Kasumi-1 (cell line): ENCODE data around the gene TSPAN17.
A peak's percentile ranks its signal among the peaks of the same experiment; 100 is the strongest.
"Not testable (repeated sequence)": the region's sequence is repeated elsewhere in the genome, so short reads cannot be mapped to it uniquely, and the experiment has no call there.

ENCODE experiments used
- DNase-seq, 2 experiments: peaks; one replicate each; lab custom pipeline; 2025; lab: John Stamatoyannopoulos, UW

The TSPAN17 gene, protein sequence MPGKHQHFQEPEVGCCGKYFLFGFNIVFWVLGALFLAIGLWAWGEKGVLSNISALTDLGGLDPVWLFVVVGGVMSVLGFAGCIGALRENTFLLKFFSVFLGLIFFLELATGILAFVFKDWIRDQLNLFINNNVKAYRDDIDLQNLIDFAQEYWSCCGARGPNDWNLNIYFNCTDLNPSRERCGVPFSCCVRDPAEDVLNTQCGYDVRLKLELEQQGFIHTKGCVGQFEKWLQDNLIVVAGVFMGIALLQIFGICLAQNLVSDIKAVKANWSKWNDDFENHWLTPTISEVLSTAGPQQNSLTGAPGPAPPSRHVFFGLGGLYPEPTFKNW

GRCh38 chr5:176647030-176647842 lies at the start of gene TSPAN17:
TSPAN17 (plus strand) TSS chr5:176647484; CDS start chr5:176647616, 132 bp downstream.
- peak; percentile 95 to 96 for DNase-seq

GRCh38 chr5:176599749-176600430 lies 47.4 kb upstream of the TSPAN17 start:
- not testable (repeated sequence) for DNase-seq

DNA sequence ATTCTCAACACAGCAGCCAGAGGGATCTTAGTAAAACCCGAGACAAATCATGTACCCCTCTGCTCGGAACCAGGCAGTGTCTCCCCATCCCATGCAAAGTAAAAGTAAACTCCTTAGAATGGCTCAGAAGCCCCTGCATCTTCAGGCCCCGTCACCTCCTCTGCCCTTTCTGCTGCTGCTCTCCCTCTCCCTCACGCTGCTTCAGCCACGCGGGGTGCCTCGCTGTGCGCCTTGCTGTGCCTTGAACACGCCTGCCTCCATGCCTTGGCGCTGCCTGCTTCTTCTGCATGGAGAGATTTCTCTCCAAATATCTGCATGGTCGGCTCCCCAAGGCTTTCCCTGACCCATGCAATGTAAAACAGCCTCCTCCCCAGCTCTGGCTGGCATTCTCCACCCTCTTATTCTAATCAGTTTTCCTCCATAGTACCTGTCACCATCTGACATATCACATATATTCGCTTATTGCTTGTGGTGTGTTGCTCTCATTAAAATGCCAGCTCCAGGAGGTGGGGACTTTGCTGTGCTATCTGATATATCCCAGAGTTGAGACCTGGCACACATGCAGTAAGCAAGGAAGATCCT lies 45.3 kb upstream of the TSPAN17 start:
- DNase-seq: no peak

DNA sequence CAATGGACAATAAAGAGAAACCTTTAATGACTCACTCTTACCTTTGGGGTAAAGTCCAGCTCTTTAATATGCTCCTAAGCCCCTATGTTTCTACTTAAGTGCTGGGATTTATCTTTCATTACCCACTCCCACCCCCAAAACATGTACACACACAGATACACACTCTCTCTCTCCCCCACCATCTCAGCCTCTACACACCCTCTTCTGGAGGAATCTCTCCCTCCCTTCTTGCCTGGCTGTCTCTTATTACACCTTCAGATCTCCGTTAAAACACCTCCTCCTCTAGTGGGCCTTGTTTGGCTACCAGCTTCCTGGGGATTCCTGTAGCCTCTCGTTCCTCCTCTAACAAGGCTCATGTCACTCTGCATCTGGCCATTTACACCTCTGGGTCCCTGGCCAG lies 44.2 kb upstream of the TSPAN17 start:
- DNase-seq: no peak

GRCh38 chr5:176606032-176606431 lies 41.3 kb upstream of the TSPAN17 start:
- DNase-seq: no peak

GRCh38 chr5:176606875-176607274 lies 40.4 kb upstream of the TSPAN17 start:
- no peak for DNase-seq

DNA sequence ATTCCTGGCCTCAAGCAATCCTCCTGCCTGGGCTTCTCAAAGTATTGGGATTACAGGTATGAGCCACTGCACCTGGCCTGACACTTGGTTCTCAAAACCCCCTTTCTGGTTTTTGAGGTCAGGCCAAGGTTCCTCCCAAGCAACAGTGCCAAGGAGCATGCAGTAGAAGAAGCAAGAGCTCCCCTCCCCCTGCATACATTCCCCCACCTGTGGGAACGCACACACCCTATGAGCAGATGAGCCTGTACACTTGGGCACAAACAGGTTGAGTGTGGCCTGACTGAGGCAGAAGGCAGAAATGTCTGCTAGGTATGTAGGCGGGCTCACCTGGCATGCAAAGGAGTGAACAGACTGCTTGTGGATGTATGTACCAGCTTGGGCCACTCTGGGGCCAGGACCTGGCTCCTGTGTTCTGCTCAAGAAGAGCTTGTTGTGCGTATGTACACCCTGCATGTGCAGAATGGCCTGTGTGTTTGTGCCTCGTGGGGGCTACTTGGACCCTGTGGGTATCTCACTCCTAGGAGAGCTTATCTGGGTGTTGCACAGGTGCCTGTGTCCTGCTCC lies 39.1 kb upstream of the TSPAN17 start:
- no peak for DNase-seq

DNA sequence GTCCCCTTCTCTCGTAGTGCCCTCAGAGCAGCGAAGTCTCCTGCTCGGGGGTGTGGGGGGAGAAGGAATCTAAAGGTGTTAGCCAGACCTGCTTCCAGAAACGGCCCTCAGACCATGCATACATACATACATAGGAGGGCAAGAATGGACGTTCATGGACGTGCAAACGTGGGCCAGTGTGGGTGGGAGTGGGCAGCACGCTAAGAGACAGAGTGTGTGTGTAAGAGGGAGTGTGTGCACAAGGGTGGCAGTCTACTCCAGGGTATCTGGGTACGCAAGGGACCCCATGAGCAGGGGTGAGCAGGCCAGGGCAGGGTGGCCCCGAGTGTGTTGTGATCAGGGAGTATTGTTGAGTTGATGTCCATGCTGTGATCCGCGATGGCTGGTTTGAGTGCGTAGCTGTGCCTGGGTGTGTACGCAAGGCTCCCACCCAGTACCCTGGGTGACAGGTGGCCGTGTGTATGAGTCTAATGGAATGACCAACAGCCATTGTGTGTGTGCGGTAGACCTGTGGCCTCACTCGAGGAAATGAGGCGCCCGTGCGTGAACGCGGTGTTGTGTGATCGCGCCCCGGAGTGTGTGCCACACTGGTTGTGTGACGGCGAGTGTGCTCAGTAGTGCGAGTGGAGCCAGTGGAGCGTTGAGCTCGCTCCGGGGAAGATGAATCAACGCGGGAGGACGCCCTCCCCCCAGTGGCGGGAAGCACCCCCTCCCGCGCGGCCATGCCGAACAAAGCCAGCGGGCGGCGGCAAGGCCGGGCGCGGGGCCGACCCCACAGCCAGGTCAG lies 38.2 kb upstream of the TSPAN17 start:
- DNase-seq: no peak

DNA sequence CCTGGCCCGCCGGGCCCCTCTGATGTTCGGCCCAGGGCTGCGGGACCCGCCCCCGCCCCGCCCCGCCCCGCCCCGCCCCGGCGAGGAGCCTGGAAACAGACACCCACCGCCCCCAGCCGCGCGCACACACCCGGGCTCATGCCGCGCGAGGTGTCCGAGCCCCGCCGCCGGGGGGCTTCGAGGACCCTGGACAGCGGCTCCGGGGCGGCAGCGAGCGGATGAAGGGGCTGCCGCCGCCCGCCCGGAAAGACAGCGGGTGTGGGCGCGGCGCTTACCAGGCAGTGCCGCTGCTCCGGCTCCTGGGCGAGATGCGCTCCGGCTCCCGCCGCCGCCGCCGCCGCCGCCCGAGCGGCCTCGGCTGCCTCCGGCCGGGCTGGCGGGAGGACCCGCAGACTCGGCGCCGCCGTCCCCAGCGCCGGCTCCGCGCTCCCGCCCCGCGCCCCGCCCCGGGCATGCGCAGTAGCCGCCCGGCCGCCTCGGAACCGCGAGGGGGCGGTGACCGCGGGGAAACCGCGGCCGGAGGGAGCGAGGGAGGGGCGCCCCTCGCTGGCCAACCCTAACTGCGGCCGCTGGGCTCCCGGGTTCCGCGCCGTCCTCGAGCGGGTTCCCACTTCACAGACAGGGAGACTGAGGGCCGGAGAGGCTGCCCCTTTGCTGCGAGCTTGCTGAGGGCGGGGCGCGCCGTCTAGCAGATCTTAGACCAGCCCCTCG lies 37.4 kb upstream of the TSPAN17 start, which contains the start of gene GPRIN1:
Gene GPRIN1, minus strand, starts transcription at position 433 of the 711 bp plus-strand sequence. CDS start 10,322 bp downstream, outside the sequence.
- DNase-seq: no peak

GRCh38 chr5:176610435-176610773 lies 36.9 kb upstream of the TSPAN17 start:
- DNase-seq: no peak

DNA sequence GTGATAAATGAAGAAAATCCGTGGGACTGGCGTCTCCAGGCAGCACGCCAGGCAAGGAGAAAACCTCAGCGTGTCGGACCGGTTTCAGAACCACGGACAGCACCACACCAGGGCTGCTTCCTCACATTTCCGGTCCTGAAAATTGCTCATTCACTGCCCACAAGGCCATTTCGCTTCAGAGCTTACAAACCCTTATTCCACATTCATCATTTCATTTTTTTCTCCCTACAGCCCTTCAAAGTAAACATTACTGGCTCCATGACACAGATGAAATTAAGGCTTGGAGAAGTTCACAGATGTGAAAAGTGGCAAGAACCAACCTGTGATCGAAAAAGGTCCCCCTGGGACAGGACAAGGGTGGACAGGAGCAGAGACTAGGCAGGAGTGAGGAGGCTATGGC lies 35.8 kb upstream of the TSPAN17 start:
- DNase-seq: peak; percentile 18 to 25

DNA sequence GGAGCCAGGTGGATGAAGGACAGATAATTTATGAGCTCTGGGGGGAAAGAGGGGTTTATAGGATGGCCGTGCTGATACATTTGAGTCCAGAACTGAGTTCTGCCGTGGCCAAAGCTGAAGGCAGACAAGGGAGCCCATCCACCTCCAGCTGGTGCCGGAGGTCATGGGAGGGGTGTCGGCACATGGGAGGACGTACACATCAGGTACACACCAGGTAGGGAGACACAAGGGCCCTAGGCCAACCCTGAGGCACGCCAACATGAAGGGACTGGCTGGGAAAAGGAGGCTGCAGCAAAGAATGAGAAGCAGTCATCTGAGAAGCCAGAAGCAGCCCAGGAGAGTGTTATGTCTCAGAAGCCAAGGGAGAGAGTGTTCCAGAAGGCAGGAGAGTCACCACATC lies 35.3 kb upstream of the TSPAN17 start:
- DNase-seq: no peak

DNA sequence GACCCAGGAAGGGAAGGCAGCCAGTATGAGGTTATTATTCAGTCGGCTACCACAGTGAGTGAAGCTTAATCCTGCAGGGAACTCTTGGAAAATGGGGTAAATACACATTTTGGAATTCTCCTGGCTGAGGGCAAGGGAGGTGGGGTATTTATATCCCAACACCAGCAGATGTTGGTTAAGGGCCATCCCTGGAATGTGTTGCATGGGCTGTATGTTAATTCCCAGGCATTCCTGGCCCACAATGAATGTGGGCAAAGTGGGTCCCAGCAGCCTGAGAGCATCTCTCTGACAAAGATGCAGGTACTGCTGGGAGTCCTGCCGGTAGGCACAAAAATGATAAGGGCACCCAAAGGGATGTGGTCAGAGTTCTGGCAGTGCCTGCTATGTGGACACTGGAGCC lies 34.4 kb upstream of the TSPAN17 start:
- no peak for DNase-seq

DNA sequence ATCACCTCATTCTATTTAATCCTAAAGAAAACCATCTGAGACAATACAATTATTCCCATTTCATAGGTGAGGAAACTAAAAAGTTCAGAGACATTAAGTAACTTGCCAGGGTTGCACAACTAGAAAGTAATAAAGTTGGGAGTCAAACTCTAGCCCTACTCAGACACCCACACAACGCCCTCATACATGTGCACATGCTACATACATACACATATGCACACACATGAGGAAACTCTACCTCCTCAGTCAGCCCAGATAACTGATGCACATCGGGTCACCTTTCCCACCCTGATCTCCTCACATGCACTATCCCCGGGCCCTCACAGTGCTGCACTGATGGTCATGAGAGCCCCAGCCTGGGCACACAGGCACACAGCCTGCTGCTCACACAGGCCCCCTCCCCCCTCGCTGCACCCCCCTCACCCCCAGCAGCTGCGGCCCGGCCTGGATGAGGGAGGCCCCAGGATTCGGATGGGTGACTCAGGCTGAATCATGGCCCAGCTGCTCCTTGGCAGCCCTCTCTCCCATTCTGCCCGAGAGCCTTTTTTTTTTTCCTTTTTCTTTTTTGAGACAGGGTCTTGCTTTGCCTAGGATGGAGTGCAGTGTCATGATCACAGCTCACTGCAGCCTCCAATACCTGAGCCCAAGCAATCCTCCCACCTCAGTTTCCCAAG lies 32.3 kb upstream of the TSPAN17 start:
- DNase-seq: no peak

DNA sequence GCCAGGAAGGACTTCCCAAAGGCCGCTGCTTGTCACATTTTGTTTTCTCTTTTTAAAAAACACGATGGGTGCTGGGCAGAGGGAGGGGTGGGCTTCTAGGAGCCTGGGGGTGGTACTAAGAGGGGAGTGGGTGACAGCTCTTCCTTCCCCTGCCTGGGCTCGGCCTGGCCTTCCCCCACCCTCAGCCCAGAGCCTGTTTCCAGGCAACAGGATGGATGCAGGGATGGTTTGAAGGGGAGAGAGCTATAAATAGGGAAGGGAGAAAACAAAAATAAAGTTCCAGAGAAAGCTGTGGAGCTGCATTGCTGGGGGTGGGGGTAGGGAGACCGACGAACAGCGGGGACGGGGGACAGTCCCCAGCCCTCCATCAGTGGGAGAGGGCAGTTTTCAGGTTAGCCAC lies 30.8 kb upstream of the TSPAN17 start:
- DNase-seq: no peak

- DNase-seq: no peak
Observed at GRCh38 chr5:176618783-176619182, 28.5 kb upstream of the TSPAN17 start.

DNA sequence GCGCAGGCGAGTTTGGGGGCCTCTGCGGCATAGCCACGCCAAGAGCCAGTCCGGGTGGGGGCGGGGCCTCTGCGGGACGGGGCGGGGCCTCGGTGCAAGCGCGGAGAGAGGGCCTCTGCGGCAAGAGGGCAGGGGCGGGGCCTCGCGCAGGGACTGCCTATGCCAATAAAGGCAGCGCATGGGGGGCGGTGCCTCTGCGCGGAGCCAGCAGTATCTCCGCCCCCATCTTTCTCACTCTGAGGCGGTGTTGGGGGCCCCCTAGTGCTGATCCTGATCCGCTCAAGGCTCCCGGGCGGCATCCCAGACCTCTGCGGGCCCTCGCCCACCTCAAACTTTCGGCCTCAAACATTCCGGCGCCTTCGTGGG lies 28.1 kb upstream of the TSPAN17 start:
- DNase-seq: peak; percentile 72 to 76

- DNase-seq: no peak
Observed at GRCh38 chr5:176619569-176620332, 27.5 kb upstream of the TSPAN17 start.

- no peak for DNase-seq
Observed at GRCh38 chr5:176620333-176620981, 26.8 kb upstream of the TSPAN17 start.
